Kidney epithelial cell (primary cell): ENCODE measurements around the gene ZBED4. TPM values are rescaled to one million over a fixed set of nuclear protein-coding genes. Genes with fewer than 3 reads are reported as not detected.
A peak's percentile ranks its signal among the peaks of the same experiment; 100 is the strongest.

Source experiments
- DNase-seq: peaks from one replicate; pipeline ENCODE4 v3.0.0-alpha.2; 2010; ENCODE audit warnings: low read depth
- H3K27me3 ChIP-seq: 2 replicates; pipeline ENCODE4 v1.6.0; 2011; ENCODE audit warnings: low read length; ENCODE audit not compliant: control insufficient read depth, insufficient read depth
- H3K36me3 ChIP-seq: 2 replicates; pipeline ENCODE4 v1.5.1; 2011; ENCODE audit warnings: low read length; ENCODE audit not compliant: control insufficient read depth, insufficient read depth
- H3K4me3 ChIP-seq: 2 replicates; pipeline ENCODE4 v1.5.1; 2011; ENCODE audit warnings: low read depth, mild to moderate bottlenecking, control low read depth, low read length
- total RNA-seq: library from RNA; depleted of rRNA; stranded (reverse); fragments of >200 nt; gene quantifications from 2 replicates; pipeline ENCODE4 v1.2.3, GENCODE V29; 2015
- TF ChIP-seq, protein P1 (sequence below): IDR thresholded peaks from 2 replicates; pipeline ENCODE4 v1.5.1; 2011; ENCODE audit warnings: mild to moderate bottlenecking, moderate library complexity, low read length, control low read depth, inconsistent platforms; ENCODE audit not compliant: insufficient read depth, poor library complexity, severe bottlenecking

Gene ZBED4
- total RNA-seq, 1 donor from 2014 or later: 28.8 TPM

GRCh38 chr22:49861642-49862495 is 8.2 kb downstream of the ZBED4 start:
- no peaks in the 10 kb centered on the region for H3K27me3 ChIP-seq
- no peak overlapping the region for H3K4me3 ChIP-seq
- TF ChIP-seq, protein P1, sequence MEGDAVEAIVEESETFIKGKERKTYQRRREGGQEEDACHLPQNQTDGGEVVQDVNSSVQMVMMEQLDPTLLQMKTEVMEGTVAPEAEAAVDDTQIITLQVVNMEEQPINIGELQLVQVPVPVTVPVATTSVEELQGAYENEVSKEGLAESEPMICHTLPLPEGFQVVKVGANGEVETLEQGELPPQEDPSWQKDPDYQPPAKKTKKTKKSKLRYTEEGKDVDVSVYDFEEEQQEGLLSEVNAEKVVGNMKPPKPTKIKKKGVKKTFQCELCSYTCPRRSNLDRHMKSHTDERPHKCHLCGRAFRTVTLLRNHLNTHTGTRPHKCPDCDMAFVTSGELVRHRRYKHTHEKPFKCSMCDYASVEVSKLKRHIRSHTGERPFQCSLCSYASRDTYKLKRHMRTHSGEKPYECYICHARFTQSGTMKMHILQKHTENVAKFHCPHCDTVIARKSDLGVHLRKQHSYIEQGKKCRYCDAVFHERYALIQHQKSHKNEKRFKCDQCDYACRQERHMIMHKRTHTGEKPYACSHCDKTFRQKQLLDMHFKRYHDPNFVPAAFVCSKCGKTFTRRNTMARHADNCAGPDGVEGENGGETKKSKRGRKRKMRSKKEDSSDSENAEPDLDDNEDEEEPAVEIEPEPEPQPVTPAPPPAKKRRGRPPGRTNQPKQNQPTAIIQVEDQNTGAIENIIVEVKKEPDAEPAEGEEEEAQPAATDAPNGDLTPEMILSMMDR: peak; percentile 2
- DNase-seq: no peak
- no peaks in the 10 kb centered on the region for H3K36me3 ChIP-seq

DNA sequence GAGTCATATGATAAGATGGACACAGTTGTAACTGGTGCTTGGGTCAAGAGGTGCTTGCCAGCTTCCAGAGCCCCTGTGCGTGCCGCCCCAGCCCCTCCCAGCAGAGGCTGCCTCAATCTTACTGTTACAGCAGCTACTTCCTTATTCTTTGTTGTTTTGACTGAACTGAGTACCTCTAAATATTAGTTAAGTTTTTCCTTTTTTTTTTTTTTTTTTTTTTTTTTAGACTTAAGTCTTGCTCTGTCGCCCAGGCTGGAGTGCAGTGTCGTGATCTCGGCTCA is 8.8 kb downstream of the ZBED4 start:
- Histone ChIP-seq H3K36me3 (no peaks in the 10 kb centered on the region), H3K4me3 (no peak overlapping the region), H3K27me3 (no peaks in the 10 kb centered on the region)
- DNase-seq: no peak
- TF ChIP-seq, protein P1: no peak

DNA sequence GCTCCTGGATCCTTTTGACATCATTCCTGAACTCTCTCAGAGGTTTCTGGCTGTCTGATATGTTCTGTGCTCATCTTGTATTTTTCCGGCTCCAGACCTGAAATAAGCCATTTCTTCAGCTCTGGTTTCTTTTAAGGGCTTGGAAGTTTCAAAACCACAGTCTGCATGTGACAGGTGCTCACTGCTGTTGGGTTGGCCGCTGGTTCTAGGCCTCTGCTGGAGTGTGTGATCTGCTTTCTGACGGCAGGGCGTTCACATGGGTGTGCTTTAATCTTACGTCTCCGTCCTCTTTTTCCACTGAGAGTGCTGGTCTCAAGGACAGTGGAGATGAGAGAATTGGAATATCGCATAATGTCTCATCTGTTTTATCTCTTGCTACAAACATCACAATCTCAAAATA is 10.3 kb downstream of the ZBED4 start:
- TF ChIP-seq, protein P1: no peak
- H3K4me3 ChIP-seq: no peak overlapping the region
- no peaks in the 10 kb centered on the region for H3K36me3 ChIP-seq
- no peaks in the 10 kb centered on the region for H3K27me3 ChIP-seq
- DNase-seq: no peak

DNA sequence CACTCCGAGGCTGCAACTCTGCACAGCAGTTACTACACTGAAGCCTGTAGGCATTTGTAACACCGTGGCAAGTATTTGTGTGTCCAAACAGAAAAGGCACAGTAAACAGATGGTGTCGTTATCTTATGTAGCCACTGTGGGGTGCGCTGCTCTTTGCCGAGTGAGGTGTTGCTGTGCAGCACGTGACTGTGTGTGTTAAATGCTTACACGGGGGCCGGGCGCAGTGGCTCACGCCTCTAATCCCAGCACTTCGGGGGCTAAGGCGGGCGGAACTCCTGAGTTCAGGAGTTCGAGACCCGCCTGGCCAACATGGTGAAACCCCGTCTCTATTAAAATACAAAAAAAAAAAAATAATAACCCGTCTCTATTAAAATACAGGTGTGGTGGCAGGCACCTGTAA is 11.5 kb downstream of the ZBED4 start:
- Histone ChIP-seq H3K36me3 (no peaks in the 10 kb centered on the region), H3K4me3 (no peak overlapping the region), H3K27me3 (no peaks in the 10 kb centered on the region)
- no peak for DNase-seq
- TF ChIP-seq, protein P1: no peak

- TF ChIP-seq, protein P1: no peak
- H3K4me3 ChIP-seq: no peak overlapping the region
- no peak for DNase-seq
- H3K27me3 ChIP-seq: no peaks in the 10 kb centered on the region
- no peaks in the 10 kb centered on the region for H3K36me3 ChIP-seq
Observed at GRCh38 chr22:49866134-49866533, 12.5 kb downstream of the ZBED4 start.

DNA sequence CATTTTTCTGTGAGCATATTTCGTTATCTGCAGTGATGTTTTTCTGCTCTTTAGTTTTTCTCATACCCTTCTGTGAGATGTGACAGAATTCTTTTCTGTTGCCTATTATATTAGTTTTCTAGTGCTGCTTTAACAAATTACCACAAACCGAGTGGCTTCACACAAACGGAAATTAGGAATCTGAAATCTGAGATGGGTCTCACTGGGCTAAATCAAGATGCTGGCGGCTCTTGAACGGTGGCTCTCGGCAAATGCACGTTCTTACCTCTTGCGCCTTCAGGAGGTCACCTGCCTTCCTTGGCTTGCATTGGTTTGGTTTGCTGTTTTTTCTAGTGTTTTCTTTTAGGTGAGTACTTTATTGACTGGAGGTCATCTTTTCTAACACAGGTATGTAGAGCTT is 13.0 kb downstream of the ZBED4 start:
- Histone ChIP-seq H3K36me3 (no peaks in the 10 kb centered on the region), H3K27me3 (no peaks in the 10 kb centered on the region), H3K4me3 (no peak overlapping the region)
- TF ChIP-seq, protein P1: no peak
- DNase-seq: no peak
